ENCODE results near the gene DDX6.
"Not testable (repeated sequence)": the region's sequence is repeated elsewhere in the genome, so short reads cannot be mapped to it uniquely, and the experiment has no call there.

The DDX6 gene

GRCh38 chr11:118791961-118792569, 1.1 kb upstream of the DDX6 start:
- no peak for DNase-seq (ENCODE audit: low read depth)

- peak; percentile 66 for DNase-seq (ENCODE audit: low read depth)
These were observed 430 bp downstream of the DDX6 start for GRCh38 chr11:118790357-118791110.

- DNase-seq (ENCODE audit: low read depth), result no peak
These were observed 1.2 kb downstream of the DDX6 start for GRCh38 chr11:118789501-118790356.

- no peak for DNase-seq (ENCODE audit: low read depth)
These were observed 4.3 kb downstream of the DDX6 start for GRCh38 chr11:118786657-118787056.

- no peak for DNase-seq (ENCODE audit: low read depth)
These were observed 5.6 kb downstream of the DDX6 start for GRCh38 chr11:118785362-118785761.

- no peak for DNase-seq (ENCODE audit: low read depth)
These were observed 7.1 kb downstream of the DDX6 start for GRCh38 chr11:118783724-118784495.

- DNase-seq (ENCODE audit: low read depth), result not testable (repeated sequence)
These were observed 7.6 kb downstream of the DDX6 start for GRCh38 chr11:118783324-118783723.

- DNase-seq (ENCODE audit: low read depth), result no peak
These were observed 12.1 kb downstream of the DDX6 start for GRCh38 chr11:118778898-118779297.

- no peak for DNase-seq (ENCODE audit: low read depth)
These were observed 16.9 kb downstream of the DDX6 start for GRCh38 chr11:118774032-118774431.

- no peak for DNase-seq (ENCODE audit: low read depth)
These were observed 19.2 kb downstream of the DDX6 start for GRCh38 chr11:118771547-118772288.

- no peak for DNase-seq (ENCODE audit: low read depth)
These were observed 22.3 kb downstream of the DDX6 start for GRCh38 chr11:118768690-118769089.

GRCh38 chr11:118766035-118766434, 24.9 kb downstream of the DDX6 start:
- DNase-seq (ENCODE audit: low read depth), result no peak

GRCh38 chr11:118765095-118765691, 25.8 kb downstream of the DDX6 start:
- not testable (repeated sequence) for DNase-seq (ENCODE audit: low read depth)

- DNase-seq (ENCODE audit: low read depth), result peak; percentile 55
These were observed 27.9 kb downstream of the DDX6 start for GRCh38 chr11:118763041-118763440.

- DNase-seq (ENCODE audit: low read depth), result not testable (repeated sequence)
These were observed 29.0 kb downstream of the DDX6 start for GRCh38 chr11:118761981-118762380.

GRCh38 chr11:118757876-118758399, 33.0 kb downstream of the DDX6 start:
- no peak for DNase-seq (ENCODE audit: low read depth)

GRCh38 chr11:118752654-118753053, 38.3 kb downstream of the DDX6 start:
- no peak for DNase-seq (ENCODE audit: low read depth)

GRCh38 chr11:118749429-118749828, 41.5 kb downstream of the DDX6 start:
- no peak for DNase-seq (ENCODE audit: low read depth)

- DNase-seq (ENCODE audit: low read depth), result no peak
These were observed 42.9 kb downstream of the DDX6 start for GRCh38 chr11:118748056-118748455.

GRCh38 chr11:118746988-118747585, 43.9 kb downstream of the DDX6 start:
- peak; percentile 15 for DNase-seq (ENCODE audit: low read depth)
